HG02610 (cell line): ENCODE results near the gene LILRA5.
"Not testable (repeated sequence)": the region's sequence is repeated elsewhere in the genome, so short reads cannot be mapped to it uniquely, and the experiment has no call there.

Experiments used
- ATAC-seq: cut with Tn5 transposase; IDR thresholded peaks from one replicate; pipeline ENCODE4 v1.9.1; 2021; ENCODE audit warnings: mild to moderate bottlenecking, moderate library complexity; ENCODE audit not compliant: unreplicated experiment

The LILRA5 gene

DNA sequence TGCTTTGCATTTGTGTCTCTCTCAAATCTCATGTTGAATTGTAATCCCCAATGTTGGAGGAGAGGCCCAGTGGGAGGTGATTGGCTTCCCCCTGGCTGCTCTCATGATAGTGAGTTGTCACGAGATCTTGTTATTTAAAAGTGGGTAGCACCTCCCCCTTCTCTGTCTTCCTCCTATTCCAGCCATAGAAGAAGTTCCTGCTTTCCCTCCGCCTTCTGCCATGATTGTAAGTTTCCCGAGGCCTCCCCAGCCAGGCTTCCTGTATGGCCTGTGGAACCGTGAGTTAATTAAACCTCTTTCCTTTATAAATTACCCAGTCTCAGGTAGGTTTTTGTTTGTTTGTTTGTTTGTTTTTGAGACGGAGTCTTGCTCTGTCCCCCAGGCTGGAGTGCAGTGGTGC lies 22.2 kb upstream of the LILRA5 start:
- ATAC-seq: no peak

DNA sequence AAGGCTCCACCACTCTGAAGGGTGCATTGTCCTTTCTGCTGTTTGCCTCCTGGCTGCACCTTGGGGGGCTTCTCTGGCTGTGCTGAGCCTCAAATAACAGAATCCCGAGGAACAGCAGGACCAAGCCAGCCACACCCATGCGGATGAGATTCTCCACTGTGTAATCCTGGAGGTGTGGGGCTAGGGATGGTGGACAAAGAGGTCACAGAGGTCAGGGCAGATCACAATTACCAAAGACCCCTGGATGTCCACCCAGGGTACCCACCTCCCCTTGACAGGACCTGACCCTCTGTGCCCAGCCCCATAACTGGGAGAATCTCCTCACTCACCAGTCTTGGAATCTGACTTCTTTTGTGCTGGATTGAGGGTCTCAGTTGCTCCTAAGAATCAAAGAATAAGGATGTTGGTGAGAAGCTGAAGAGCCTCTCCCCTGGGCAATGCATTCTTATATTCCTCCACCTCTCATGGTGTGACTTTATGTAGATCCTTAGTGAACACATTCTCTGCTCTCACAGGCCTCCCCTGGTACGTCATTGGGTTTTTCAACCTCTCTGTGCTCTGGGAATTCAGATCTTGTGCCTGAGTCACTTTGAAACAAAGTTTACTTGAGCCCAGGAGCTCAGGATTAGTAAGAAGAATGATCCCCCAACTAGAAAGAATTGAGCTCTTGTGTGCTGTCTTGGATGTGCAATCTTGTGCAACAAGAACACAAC lies 20.8 kb upstream of the LILRA5 start:
- no peak for ATAC-seq

DNA sequence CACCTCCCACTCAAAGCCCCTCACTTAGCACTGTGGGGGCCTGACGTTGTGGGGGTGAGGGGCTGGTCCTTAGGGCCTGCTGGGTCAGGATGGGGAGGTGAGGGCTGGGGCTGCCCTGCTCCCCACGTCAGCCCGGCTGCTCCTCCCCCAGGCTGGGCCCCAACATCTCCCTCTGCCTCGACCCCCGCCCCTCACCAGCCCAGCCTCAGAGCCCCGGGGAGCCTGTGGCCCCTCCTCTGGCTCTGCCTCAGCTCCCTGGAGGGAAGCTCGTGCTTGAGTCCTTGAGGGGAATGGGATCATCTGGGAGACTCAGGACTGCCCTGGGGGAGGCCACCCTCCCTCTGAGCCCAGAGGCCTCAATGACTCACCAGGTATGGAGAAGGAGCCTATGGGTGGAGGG lies 19.2 kb upstream of the LILRA5 start:
- no peak for ATAC-seq

DNA sequence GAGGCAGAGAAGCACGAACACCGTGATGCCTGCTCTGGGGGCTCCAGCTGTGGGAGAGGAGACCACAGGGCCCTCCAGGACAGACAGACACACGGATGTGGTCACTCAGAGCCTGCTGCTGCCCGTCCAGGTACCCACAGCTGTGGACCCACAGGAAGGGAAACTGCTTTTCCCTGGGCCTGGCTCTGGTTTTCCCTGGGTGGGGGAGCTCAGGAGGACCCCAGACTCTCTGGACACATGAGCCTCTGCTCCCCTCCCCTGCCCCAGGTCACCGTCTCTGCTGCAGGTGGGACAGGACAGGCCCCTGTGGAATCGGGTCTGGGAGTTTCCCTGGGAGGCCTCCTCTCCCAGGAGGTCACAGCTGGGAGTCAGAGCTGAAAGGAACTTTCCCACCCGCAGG lies 18.7 kb upstream of the LILRA5 start:
- no peak for ATAC-seq

DNA sequence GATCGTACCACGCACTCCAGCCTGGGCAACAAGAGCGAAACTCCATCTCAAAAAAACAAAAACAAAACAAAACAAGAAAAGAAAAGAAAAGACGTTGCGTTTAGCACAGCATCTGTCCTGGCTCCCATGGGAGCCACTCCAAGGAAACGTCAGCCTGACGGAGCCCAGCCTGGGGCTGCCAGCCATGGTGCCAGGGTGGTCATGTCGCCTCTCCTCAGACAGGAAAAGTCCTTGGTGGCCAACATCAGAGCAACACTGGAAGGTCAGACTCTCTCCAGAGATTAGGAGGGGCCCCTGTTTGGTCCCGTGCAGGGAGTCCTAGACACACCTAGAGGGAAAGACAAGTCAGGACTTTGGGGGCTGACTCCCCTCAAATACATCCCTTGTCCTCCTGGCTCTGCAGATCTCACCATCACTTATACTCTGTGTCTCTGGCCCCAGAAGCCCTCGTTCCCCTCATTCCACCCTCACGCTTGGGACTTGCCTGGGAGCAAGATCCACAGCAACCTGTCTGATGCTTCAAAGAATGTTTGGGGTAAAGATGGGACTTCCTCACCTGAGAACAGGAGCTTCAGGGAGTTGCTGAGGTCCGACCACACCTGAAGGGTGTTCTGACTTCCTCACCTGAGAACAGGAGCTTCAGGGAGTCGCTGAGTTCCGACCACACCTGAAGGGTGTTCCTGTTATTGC lies 16.7 kb upstream of the LILRA5 start:
- no peak for ATAC-seq

DNA sequence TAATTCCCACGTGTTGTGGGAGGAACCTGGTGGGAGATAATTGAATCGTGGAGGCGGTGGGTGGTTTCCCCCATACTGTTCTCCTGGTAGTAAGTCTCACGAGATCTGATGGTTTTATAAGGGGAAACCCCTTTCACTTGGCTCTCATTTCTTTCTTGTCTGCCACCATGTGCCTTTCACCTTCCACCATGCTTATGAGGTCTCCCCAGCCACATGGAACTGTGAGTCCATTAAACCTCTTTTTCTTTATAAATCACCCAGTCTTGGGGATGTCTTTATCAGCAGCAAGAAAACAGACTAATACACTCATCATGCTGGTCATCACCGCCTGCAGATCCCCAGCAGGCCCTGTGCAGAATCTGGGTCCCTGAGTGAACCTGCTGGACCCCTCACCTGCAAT lies 15.8 kb upstream of the LILRA5 start:
- not testable (repeated sequence) for ATAC-seq

DNA sequence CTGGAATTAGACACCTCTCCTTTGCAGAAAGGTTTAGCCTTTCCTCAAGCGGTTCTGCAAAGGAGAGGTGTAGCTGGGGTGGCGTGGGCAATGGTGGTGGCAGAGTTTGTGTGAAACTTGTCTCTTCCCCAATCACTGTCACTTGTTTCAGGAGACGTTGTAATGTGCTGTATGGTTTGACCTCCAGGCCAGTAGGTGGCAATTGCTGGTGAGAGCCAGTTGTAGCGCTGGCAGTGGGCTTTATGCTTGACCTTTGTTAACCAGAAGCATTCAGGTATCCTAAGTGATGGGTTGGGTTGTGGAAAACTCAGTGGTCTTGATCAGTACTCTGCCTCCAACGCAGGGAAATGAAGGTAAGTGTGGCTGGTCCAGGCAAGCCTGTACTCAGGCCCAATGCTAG lies 12.7 kb upstream of the LILRA5 start:
- ATAC-seq: no peak

DNA sequence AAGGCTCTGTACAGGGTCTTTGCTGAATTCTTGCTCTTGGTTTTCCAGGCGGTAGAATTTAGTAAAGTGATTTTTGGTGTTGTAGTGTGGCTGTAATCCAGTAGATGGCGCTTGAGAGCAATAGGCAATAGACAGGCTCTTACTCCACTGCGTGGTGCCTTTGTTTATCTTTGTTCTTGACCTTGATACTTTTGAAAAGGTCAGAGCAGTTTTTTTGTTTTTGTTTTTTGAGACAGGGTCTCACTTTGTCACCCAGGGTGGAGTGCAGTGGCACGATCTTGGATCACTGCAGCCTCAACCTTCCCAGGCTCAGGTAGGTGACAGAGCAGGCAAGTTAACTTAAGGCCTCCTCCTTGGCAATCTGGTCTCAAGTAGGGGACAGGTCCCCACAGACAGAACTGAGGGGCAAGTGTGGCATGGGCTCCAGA lies 12.2 kb upstream of the LILRA5 start:
- no peak for ATAC-seq

DNA sequence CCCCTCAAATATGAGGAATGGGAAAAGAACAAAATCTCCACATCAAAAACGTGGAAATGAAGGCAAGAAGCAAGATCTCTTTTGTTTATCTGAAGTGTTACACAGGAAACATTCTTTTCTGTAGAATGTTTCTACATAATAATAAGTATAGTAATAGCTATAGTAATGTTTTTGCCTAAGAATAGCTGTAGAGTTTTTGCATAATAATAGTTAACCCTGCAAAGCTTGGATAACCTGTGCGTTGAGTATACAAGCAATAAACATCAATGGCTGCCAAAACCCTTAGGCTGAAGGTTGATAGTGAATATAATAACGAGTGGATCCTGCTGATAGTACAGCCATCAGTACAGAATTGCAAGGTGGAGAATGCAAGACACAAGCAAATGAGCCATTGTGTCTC lies 11.1 kb upstream of the LILRA5 start:
- ATAC-seq: no peak

DNA sequence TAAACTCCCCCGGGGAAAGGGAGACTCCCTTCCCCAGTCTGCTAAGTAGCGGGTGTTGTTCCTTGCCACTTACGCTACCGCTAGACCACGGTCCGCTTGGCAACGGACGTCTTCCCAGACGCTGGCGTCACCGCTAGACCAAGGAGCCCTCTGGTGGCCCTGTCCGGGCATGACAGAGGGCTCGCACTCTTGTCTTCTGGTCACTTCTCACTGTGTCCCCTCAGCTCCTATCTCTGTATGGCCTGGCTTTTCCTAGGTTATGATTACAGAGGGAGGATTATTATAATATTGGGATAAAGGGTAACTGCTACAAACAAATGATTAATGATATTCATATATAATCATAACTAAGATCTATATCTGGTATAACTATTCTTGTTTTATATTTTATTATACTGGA lies 10.0 kb upstream of the LILRA5 start:
- not testable (repeated sequence) for ATAC-seq

DNA sequence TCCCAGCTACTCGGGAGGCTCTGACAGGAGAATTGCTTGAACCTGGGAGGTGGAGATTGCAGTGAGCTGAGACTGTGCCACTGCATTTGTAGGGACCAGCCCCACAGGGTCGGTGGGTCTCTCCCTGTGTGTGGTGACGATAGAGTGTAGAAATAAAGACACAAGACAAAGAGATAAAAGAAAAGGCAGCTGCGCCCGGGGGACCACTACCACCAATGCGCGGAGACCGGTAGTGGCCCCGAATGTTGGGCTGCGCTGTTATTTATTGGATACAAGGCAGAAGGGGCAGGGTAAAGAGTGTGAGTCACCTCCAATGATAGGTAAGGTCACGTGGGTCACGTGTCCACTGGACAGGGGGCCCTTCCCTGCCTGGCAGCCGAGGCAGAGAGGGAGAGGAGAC lies 9.3 kb upstream of the LILRA5 start:
- ATAC-seq: not testable (repeated sequence)

DNA sequence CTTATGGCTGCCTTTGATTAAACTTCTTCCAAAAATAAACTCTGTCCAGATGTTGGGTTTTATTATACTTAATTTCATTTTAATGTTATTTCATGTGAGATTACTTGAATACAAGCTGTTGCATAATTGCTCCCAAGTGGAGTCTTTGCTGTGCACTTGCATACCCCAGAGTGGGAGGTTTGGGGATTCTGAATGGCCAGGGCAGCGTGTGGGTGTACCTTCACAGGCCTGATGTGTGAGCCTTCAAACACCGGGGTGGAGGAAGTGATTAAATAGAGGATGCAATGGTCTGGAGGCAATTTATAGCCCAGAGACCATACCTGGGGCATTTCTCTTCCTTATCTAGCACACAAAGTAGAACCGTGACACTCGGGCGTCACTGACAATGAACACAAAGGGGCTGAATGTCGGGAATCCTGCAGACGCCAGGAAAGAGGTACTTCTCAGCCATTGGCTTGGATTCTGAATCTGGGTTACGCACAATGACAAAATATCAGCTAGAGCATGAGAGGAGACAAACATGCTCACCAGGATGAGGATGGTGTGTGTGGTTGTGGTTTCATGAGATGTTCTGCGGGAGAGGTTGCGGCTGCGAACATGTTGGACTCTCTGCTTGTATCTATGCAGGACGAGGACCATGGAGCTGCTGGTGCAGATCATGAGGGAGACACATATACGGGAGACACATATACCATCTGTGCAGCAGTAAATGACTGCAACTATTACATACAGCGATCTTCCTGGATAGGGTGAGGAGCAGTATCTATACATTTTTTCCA lies 7.1 kb upstream of the LILRA5 start:
- ATAC-seq: no peak

DNA sequence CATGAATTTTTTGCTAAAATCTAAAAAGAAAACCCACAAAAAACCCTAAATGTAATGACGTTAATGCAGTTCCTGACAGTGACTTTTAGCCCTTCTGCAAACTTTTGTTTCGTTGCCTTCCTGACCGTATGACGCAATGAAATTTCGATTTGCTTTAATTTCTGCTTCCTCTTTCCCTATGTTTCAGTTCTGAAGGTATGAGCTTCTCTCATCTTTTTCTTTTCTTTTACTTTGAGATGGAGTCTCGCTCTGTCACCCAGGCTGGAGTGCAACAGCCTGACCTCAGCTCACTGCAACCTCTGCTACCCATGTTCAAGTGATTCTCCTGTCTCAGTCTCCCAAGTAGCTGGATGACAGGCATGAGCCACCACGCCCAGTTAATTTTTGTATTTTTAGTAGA lies 6.1 kb upstream of the LILRA5 start:
- no peak for ATAC-seq

DNA sequence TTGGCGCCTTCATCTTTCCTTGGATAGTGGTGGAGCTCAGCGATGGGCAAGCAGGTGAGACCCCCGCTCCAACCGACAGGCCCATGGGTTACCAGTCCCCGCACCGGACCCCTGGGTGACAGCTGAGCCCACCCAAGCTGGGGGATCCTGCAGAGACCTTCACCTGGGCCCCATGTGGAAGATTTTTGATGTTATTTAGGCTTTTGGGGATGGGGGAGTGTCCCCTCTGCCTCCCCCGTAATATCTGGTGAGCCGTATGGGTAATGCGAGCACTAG lies 4.9 kb upstream of the LILRA5 start:
- ATAC-seq: no peak

DNA sequence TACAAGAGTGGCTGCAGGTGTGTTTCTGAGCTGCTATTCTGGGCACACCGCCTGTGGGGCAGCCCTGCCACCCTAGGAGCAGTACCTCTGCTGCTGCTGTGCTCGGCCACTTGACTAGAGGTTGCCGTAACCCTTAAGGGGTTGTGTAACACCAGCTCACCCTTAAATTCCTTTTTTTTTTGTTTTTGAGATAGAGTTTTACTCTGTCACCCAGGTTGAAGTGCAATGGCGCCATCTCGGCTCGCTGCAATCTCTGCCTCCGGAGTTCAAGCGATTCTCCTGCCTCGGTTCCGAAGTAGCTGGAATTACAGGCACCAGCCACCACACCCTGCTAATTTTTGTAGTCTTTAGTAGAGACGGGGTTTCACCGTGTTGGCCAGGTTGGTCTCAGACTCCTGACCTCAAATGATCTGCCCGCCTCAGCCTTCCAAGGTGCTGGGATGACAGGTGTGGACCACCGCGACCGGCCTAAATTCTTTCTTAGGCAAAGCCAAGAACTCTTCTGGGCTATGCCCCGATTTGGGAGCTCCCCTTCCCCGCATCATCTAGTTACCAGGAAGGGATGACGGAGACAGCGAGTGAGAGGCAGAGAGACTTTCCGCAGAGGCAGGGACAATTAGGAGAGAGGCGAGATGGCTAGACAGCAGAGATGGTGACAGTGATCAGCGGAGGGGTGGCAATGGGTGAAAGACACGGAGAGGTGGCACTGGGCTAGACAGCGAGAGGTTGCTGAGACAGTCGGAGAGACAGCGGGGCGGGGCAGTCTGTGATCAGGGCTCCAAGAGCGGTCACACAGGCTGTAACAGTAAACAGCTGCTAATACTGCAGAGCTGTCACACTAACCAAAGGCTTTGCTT lies 4.4 kb upstream of the LILRA5 start:
- ATAC-seq: no peak

DNA sequence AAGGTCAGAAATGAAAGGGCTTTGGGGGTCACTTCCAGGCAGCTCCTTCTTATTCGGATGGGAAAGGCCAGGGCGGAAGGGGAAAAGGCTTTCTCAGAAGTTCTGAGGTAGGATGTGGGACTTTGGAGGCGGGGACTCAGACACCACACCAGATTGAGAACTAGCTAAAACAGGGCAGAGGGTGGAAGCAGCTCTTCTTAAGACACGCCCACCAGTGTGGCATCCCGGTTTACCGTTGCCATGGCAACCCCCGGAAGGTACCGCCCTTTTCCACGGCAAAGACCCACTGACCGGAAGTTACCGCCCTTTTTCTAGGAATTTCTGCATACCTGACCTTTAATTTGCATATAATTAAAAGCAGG lies 3.8 kb upstream of the LILRA5 start:
- no peak for ATAC-seq

DNA sequence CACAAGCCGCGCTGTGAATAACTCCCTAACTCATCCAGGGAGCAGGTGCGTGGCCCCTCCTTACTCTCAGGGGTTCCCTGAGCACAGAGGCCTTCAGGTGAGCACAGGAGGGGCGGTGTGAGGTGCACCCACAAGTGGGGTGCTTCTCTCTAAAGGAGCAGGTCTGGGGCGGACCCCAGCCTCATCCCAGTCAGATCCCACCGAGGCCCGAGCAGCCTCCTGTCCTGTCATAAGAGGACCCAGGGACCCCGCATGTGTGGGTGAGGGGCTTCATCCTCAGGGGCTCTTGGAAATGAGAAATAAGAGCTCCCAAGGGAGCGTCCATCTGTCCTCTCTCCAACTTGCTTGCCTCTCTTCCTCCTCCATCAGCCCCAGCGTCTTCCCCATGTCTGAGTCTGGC lies 3.0 kb upstream of the LILRA5 start:
- ATAC-seq: no peak

DNA sequence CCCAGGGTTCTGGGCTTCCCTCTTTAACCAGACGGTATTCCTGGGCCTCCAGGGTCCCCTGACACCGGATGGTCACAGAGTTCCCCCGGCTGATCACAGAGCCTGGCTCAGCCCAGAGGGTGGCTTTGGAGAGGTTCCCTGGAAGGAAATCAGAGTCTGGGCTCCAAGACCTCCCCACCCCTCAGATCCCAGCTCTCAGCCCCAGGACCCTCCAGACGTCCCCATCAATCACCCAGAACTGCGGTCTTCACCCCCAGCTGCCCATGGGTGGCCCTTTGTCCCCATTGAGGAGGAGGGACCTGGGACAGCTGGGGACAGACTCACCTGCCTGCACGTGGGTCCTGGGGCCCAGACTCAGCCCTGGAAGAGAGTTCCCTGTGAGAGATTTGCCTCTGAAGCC lies 955 bp downstream of the LILRA5 start:
- ATAC-seq: no peak

DNA sequence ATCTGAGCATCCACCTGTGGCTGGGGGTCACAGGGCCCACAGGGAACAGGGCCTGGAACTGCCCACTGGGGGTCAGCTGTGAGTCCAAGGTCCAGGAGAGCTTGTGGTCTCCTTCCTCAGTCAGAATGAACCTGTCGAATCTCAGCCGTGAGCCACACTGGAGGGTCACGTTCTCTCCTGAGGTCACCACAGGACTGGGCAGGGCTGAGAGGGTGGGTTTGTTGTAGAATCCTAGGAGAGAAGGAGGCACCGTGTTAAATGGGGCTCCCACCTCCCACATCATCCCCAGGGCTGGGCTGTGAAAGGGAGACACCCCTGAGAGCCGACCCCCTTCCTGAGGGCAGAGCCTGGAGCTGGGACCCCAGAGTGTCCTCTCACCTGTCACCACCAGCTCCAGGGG lies 1.5 kb downstream of the LILRA5 start:
- no peak for ATAC-seq

DNA sequence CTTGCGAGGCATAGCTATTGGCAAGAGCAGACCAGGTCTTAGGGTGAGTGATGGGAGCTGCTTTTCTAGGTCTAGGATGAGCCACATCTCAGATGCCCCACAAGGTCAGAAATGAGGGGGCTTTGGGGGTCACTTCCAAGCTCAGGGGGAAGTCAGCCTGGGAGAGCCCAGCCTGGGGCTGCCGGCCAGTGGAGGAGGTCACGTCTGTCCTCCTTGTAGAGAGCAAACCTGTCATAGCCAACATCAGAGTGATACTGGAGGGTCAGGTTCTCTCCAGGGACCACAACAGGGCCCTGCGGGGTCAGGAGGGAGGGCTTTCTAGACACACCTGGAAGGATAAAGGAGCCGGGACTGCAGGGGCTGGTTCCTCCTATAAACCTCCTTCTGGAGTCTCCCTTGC lies 2.4 kb downstream of the LILRA5 start:
- ATAC-seq: no peak

DNA sequence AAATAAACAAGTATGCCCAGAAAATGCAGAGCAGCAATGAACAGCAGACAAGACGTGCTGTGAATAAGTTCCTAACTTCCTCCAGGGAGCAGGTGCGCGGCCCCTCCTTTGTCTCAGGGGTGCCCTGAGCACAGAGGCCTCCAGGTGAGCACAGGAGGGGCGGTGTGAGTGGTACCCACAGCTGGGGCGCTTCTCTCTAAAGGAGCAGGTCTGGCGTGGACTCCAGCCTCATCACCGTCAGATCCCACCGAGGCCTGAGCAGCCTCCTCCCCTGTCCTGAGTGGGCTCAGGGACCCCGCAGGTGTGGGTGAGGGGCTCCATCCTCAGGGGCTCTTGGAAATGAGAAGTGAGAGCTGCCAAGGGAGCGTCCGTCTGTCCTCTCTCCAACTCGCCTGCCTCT lies 3.2 kb downstream of the LILRA5 start:
- ATAC-seq: no peak
